ENCODE measurements around the gene SPPL2B. TPM values are rescaled to one million over a fixed set of nuclear protein-coding genes. Genes with fewer than 3 reads are reported as not detected.

Gene SPPL2B
- total RNA-seq, 1 experiment from 2014 or later: 18.2 TPM

GRCh38 chr19:2357279-2358206 lies 29.1 kb downstream of the SPPL2B start:
- DNase-seq: no peak
- Histone ChIP-seq H3K9me3 (ENCODE audit: low read length) (no peaks in the 10 kb centered on the region), H3K27me3 (ENCODE audit: low read length) (peaks cover 3% of the 10 kb centered on the region; the same call in 1 of the 2 replicates), H3K4me3 (ENCODE audit: low read length) (no peak overlapping the region), H3K9ac (ENCODE audit: low read length) (no peak overlapping the region), H3K27ac (ENCODE audit: low read length) (no peak overlapping the region), H3K4me2 (ENCODE audit: low read depth, low read length, poor library complexity, severe bottlenecking) (no peak overlapping the region), H3K4me1 (ENCODE audit: low read length) (no peaks in the 10 kb centered on the region), H3K79me2 (ENCODE audit: low read length) (no peaks in the 10 kb centered on the region), H3K36me3 (ENCODE audit: insufficient read depth, low read length) (no peaks in the 10 kb centered on the region), H3K9me2 (replicated peaks; ENCODE audit: insufficient read depth, low read length) (no peaks in the 10 kb centered on the region), H4K20me1 (ENCODE audit: insufficient read depth, low read depth, low read length) (no peaks in the 10 kb centered on the region), H2AFZ (ENCODE audit: low read length) (no peak overlapping the region)

GRCh38 chr19:2358548-2359173 lies 30.2 kb downstream of the SPPL2B start:
- Histone ChIP-seq H3K4me2 (ENCODE audit: low read depth, low read length, poor library complexity, severe bottlenecking) (no peak overlapping the region), H3K36me3 (ENCODE audit: insufficient read depth, low read length) (no peaks in the 10 kb centered on the region), H3K27ac (ENCODE audit: low read length) (no peak overlapping the region), H3K27me3 (ENCODE audit: low read length) (peaks cover 3% of the 10 kb centered on the region; the same call in 1 of the 2 replicates), H3K4me3 (ENCODE audit: low read length) (no peak overlapping the region), H3K9me3 (ENCODE audit: low read length) (no peaks in the 10 kb centered on the region), H3K4me1 (ENCODE audit: low read length) (no peaks in the 10 kb centered on the region), H4K20me1 (ENCODE audit: insufficient read depth, low read depth, low read length) (no peaks in the 10 kb centered on the region), H3K9me2 (replicated peaks; ENCODE audit: insufficient read depth, low read length) (no peaks in the 10 kb centered on the region), H2AFZ (ENCODE audit: low read length) (no peak overlapping the region), H3K79me2 (ENCODE audit: low read length) (no peaks in the 10 kb centered on the region), H3K9ac (ENCODE audit: low read length) (no peak overlapping the region)
- DNase-seq: no peak

GRCh38 chr19:2359992-2360685 lies 31.7 kb downstream of the SPPL2B start, which contains the start of gene TMPRSS9:
Gene TMPRSS9 (plus strand): TSS chr19:2360265. CDS start chr19:2389786, 29,521 bp downstream.
- H3K9me3 ChIP-seq (ENCODE audit: low read length): no peaks in the 10 kb centered on the region
- H3K4me3 ChIP-seq (ENCODE audit: low read length): no peak within 1 kb of the TSS
- no peak within 1 kb of the TSS for H3K4me2 ChIP-seq (ENCODE audit: low read depth, low read length, poor library complexity, severe bottlenecking)
- H3K4me1 ChIP-seq (ENCODE audit: low read length): no peaks in the 10 kb centered on the region
- no peak for DNase-seq
- H2AFZ ChIP-seq (ENCODE audit: low read length): no peak within 1 kb of the TSS
- H4K20me1 ChIP-seq (ENCODE audit: insufficient read depth, low read depth, low read length): no peaks in the 10 kb centered on the region
- no peaks in the 10 kb centered on the region for H3K79me2 ChIP-seq (ENCODE audit: low read length)
- no peaks in the 10 kb centered on the region for H3K36me3 ChIP-seq (ENCODE audit: insufficient read depth, low read length)
- peaks cover 3% of the 10 kb centered on the region; the same call in 1 of the 2 replicates for H3K27me3 ChIP-seq (ENCODE audit: low read length)
- no peaks in the 10 kb centered on the region for H3K9me2 ChIP-seq (replicated peaks; ENCODE audit: insufficient read depth, low read length)
- no peak within 1 kb of the TSS for H3K27ac ChIP-seq (ENCODE audit: low read length)
- H3K9ac ChIP-seq (ENCODE audit: low read length): no peak within 1 kb of the TSS

- Histone ChIP-seq H3K4me1 (ENCODE audit: low read length) (no peaks in the 10 kb centered on the region), H3K36me3 (ENCODE audit: insufficient read depth, low read length) (no peaks in the 10 kb centered on the region), H2AFZ (ENCODE audit: low read length) (no peak overlapping the region), H3K4me3 (ENCODE audit: low read length) (no peak overlapping the region), H3K9me3 (ENCODE audit: low read length) (no peaks in the 10 kb centered on the region), H3K27me3 (ENCODE audit: low read length) (peaks cover 3% of the 10 kb centered on the region; the same call in 1 of the 2 replicates), H3K9ac (ENCODE audit: low read length) (no peak overlapping the region), H4K20me1 (ENCODE audit: insufficient read depth, low read depth, low read length) (no peaks in the 10 kb centered on the region), H3K9me2 (replicated peaks; ENCODE audit: insufficient read depth, low read length) (no peaks in the 10 kb centered on the region), H3K79me2 (ENCODE audit: low read length) (no peaks in the 10 kb centered on the region), H3K27ac (ENCODE audit: low read length) (no peak overlapping the region), H3K4me2 (ENCODE audit: low read depth, low read length, poor library complexity, severe bottlenecking) (no peak overlapping the region)
- no peak for DNase-seq
Observed at GRCh38 chr19:2360833-2361232, 32.3 kb downstream of the SPPL2B start.

GRCh38 chr19:2361246-2362045 lies 33.0 kb downstream of the SPPL2B start:
- peaks cover 3% of the 10 kb centered on the region; the same call in 1 of the 2 replicates for H3K27me3 ChIP-seq (ENCODE audit: low read length)
- no peak overlapping the region for H3K4me3 ChIP-seq (ENCODE audit: low read length)
- H3K27ac ChIP-seq (ENCODE audit: low read length): no peak overlapping the region
- DNase-seq: no peak
- H3K4me2 ChIP-seq (ENCODE audit: low read depth, low read length, poor library complexity, severe bottlenecking): no peak overlapping the region
- H3K36me3 ChIP-seq (ENCODE audit: insufficient read depth, low read length): no peaks in the 10 kb centered on the region
- H3K9me2 ChIP-seq (replicated peaks; ENCODE audit: insufficient read depth, low read length): no peaks in the 10 kb centered on the region
- no peaks in the 10 kb centered on the region for H3K79me2 ChIP-seq (ENCODE audit: low read length)
- H3K4me1 ChIP-seq (ENCODE audit: low read length): no peaks in the 10 kb centered on the region
- no peak overlapping the region for H2AFZ ChIP-seq (ENCODE audit: low read length)
- no peaks in the 10 kb centered on the region for H3K9me3 ChIP-seq (ENCODE audit: low read length)
- H3K9ac ChIP-seq (ENCODE audit: low read length): no peak overlapping the region
- no peaks in the 10 kb centered on the region for H4K20me1 ChIP-seq (ENCODE audit: insufficient read depth, low read depth, low read length)

- Histone ChIP-seq H3K4me3 (ENCODE audit: low read length) (no peak overlapping the region), H3K9me2 (replicated peaks; ENCODE audit: insufficient read depth, low read length) (no peaks in the 10 kb centered on the region), H3K4me1 (ENCODE audit: low read length) (no peaks in the 10 kb centered on the region), H3K36me3 (ENCODE audit: insufficient read depth, low read length) (no peaks in the 10 kb centered on the region), H3K9me3 (ENCODE audit: low read length) (no peaks in the 10 kb centered on the region), H3K27ac (ENCODE audit: low read length) (no peak overlapping the region), H3K4me2 (ENCODE audit: low read depth, low read length, poor library complexity, severe bottlenecking) (no peak overlapping the region), H3K9ac (ENCODE audit: low read length) (no peak overlapping the region), H3K79me2 (ENCODE audit: low read length) (no peaks in the 10 kb centered on the region), H3K27me3 (ENCODE audit: low read length) (peaks cover 3% of the 10 kb centered on the region; the same call in 1 of the 2 replicates), H2AFZ (ENCODE audit: low read length) (no peak overlapping the region), H4K20me1 (ENCODE audit: insufficient read depth, low read depth, low read length) (no peaks in the 10 kb centered on the region)
- no peak for DNase-seq
Observed at GRCh38 chr19:2362046-2362969, 33.8 kb downstream of the SPPL2B start.

GRCh38 chr19:2362970-2363300 lies 34.5 kb downstream of the SPPL2B start:
- DNase-seq: no peak
- no peak overlapping the region for H3K4me2 ChIP-seq (ENCODE audit: low read depth, low read length, poor library complexity, severe bottlenecking)
- H3K9me2 ChIP-seq (replicated peaks; ENCODE audit: insufficient read depth, low read length): no peaks in the 10 kb centered on the region
- H3K27ac ChIP-seq (ENCODE audit: low read length): no peak overlapping the region
- H3K9ac ChIP-seq (ENCODE audit: low read length): no peak overlapping the region
- H3K4me1 ChIP-seq (ENCODE audit: low read length): no peaks in the 10 kb centered on the region
- H3K9me3 ChIP-seq (ENCODE audit: low read length): no peaks in the 10 kb centered on the region
- H3K79me2 ChIP-seq (ENCODE audit: low read length): no peaks in the 10 kb centered on the region
- no peak overlapping the region for H2AFZ ChIP-seq (ENCODE audit: low read length)
- no peaks in the 10 kb centered on the region for H4K20me1 ChIP-seq (ENCODE audit: insufficient read depth, low read depth, low read length)
- peaks cover 3% of the 10 kb centered on the region; the same call in 1 of the 2 replicates for H3K27me3 ChIP-seq (ENCODE audit: low read length)
- H3K4me3 ChIP-seq (ENCODE audit: low read length): no peak overlapping the region
- H3K36me3 ChIP-seq (ENCODE audit: insufficient read depth, low read length): no peaks in the 10 kb centered on the region

All from Karpas-422 (cell line).